HG03521 (cell line): Measurements from ENCODE around the gene MMP25.
"Not testable (repeated sequence)": the region's sequence is repeated elsewhere in the genome, so short reads cannot be mapped to it uniquely, and the experiment has no call there.

ENCODE experiments used
- ATAC-seq: cut with Tn5 transposase; IDR thresholded peaks from one replicate; pipeline ENCODE4 v1.9.1; 2021; ENCODE audit warnings: mild to moderate bottlenecking, moderate library complexity; ENCODE audit not compliant: unreplicated experiment

Gene MMP25

DNA sequence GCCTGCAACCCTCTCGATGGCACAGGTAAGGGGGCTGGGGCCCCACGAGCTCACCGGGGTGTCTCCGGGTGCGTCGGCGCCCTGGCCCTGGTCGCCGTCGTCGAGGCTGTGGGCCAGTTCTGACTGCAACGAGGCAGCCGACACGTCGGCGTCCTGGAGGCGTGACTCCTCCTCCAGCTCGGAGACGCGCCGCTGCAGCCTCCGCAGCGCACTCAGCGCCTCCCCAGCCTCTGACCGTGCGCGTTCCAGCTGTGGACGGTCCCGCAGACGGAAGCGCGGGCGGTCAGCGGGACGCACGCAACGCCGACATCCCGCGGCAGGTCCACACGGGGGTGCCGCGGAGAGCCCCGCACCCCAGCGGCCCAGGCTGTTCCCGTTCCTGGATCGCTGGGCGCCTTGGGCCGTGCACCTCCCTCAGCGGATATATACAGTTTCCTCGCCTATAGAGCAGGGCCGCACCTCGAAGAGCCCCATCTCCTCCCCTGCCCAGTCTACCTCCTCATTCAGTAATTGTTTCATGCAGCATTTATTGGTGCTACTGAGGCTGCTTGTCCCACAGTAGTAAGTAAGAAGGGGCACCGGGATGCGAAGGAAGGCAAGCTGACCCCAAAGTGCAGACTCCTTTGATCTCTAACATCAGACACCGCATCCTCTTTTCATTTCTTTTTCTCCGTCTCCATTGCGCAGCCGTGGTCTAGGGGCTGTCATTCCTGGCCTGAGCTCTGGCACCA, 16.7 kb upstream of the MMP25 start:
- no peak for ATAC-seq

DNA sequence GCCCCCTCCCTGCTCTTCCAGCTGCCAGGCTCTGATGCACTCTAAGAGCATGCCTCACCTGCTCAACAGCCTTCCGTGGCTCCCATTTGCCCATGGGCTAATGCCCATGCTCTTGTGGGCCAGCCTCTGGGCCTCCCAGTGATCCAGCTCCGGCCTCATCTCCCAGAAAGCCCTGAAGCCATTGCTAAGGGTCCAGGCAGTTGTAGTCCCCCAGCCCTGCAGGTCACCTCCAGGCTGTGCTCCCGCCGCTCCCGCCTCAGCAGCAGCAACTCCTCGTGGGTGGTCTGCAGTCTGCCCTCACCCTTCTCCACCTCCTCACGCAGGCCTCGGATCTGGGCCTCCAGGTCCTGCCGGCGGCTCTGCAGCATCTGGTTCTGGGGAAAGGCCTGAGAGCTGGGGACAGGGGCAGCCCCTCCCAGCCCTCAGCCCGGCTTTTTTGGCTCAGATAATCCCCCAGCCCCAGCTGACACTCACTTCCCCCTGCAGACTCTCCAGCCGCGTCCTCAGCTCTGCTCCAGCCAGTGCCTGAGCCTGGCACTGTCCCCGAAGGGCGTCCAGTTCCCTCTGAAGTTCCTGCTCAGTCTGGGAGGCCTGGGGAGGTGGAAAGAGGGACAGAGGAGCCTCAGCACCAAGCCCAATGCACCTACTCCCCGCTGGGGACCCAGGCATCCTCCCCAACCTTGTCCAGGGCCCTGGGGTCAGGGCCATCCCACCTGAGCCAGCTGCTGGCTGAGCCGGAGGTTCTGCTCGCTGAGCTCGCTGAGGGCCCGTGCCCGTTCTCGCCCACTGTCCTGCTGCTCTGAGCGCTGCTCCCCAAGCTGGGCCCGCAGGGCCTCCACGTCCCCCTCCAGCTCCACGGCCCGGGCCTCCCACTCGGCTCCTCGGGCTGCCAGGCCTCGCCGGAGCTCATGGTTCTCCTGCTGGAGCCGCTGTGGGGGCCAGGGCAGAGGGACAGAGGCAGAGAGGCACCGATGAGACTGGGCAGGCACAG, 15.8 kb upstream of the MMP25 start:
- ATAC-seq, result no peak

DNA sequence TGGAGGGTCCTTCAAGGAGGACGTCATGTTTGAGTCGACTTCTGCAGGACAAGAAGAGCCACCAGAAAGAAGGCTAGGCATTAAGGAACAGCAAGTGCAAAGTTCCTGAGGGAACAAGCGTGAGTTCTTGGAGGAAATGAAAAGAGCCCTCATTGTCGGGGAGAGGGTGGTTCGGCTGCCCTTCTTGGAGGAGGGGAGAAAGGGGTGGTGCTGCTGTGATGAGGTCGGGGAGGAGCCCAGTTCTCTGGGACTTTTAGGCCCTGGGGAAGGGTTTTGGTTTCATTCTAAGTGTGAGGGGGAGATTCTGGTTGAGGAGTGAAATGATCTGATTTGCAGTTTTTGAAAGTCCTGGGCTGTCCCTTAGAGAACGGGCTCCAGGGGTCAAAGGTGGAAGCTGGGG, 13.7 kb upstream of the MMP25 start:
- ATAC-seq, result no peak

DNA sequence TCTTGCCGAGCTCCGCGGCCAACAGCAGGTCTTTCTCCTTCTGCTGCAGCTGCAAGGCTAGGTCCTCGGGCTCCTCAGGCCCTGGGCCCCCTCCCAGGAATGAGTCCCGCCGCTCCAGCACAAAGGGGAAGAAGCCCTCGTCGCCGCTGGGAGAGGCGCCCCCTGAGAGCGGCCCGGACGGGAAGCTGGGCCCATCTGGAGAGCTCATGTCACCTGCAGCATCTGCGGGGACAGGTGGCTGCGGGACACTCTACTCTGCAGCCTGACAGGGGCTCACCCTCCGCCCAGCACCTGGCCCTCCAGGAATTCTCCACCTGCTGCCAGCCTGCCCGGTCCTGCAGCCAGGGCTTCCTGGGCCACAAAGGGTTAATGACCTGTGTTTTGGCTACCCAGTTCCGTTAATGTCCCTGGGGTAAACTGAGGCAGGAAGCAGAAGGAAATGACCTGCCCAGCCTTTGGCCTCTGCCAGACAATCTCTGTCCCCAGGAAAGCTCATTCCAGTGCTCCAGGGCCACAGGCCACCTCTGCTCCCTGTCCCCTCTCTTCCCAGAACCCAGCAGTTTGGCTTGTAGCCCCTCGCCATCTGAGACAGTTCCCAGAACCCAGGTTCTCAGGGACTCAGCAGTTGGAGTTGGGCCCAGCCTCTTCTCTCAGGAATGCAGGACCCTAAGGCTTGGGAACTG, 10.9 kb upstream of the MMP25 start:
- no peak for ATAC-seq

DNA sequence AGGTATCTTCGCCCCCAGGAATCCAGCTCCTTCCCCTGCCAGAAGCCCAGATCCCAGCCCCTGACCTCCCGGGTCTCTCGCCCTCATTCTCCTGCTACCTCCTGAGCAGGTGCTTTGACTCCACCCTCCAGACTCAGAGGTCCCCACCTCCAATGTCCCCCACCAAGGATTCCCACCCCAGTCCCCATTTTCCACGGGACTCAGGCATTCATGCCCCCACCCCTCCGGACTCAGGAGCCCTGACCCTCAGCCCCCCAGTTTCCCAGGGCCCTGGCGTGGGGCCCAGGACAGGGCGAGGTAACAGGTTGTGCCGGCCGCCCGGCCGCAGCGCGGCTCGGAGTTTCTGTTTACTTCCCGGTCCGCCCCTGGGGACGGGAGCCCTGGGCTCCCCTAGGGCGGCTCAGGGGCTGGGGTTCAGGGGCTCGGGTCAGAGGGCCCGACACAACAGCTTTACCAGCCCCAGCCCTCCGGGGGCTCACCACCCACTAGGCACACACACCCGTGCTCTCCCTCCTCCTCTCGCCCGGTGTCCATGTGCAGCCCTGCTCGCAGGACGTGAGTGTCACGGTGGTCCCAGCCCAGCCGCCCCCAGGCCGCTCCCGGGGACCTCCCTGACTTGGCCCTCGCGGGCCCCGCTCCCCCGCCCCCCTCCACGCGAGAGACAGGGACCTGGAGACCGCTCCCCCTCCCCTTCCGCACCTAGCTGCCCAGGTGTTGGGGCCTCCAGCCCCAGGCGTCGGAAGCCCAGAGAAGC, 10.2 kb upstream of the MMP25 start:
- ATAC-seq, result no peak

DNA sequence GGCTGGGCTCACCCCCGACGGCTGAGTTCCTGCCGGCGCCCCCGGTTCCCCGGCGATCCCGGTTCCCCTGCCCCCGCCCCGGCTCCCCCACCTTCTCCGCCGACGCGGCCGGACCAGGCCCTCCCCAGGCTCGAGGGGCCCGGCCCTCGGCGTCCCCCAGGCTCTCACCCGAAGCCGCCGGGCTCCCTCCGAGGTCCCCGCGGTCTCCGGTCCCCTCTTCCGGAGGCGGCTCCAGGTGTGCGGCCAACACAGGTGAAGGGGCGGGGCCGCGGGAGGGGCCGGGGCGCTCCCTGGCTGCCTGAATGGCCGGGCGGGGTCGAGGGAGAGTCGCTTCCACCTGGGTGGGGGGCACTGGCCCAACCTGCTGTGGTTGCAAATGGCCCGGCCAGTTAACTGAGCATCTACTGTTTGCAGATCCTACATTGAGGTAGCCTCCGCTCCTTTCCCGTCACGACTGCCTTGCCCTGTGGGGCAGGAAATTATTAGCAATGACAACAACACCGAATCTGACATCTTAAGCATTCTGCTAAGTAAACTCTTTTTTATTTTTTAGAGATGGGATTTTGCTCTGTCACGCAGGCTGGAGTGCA, 9.5 kb upstream of the MMP25 start, which contains the start of gene BICDL2:
TSS of gene BICDL2 (minus strand) at position 219 of the 590 bp plus-strand sequence. CDS start 1,448 bp downstream, outside the sequence.
- ATAC-seq, result no peak

DNA sequence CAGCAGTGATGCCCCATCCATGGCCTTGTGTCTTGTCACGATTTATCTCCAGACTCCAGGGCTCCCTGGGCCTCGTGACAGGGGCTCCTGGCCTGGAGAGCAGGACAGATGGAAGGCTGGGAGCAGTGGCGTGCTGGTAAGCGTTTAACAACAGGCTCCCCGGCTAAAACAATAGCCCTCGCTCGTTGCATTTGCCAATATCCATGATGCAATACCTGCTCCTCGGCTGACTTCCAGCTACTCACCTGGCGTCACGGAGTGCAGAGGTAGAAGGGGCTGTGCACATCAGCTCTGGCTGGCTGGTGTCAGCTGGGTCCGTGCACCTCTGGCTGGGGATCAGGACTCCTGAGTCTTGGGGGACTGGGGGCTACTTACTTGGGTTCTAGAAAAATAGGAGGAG, 8.1 kb upstream of the MMP25 start:
- ATAC-seq, result no peak

DNA sequence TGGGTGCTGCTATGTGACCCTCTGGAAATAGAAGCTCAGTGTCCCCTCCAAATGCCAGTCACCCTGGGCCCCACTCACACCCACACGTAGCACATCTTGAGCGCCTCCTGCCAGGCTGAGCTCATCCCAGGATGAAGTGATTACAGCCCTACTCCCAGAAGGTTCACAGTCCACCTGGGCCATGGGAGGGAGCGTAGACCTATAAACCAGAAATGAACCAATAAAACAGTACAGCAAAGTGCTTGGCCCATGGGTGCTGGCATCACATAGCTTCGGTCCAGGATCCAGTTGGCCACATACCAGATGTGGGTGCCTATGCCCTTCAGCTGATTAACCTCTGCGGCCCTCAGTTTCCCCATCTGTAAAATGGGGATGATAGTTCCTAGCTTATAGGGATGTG, 7.5 kb upstream of the MMP25 start:
- no peak for ATAC-seq

DNA sequence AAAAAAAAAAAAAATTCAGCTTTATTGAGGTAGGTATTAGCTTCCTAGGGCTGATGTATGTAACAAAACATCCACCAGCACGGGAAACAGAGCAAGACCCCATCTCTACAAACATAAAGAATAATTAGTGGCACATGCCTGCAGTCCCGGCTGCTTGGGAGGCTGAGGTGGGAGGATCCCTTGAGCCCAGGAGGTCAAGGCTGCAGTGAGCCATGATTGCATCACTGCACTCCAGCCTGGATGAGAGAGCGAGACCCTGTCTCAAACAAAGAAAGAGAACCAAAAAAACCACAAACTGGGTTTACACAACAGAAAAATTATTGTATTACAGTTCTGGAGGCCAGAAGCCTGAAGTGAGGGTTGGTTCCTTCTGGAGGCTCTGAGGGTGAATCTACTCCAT, 4.0 kb upstream of the MMP25 start:
- no peak for ATAC-seq

DNA sequence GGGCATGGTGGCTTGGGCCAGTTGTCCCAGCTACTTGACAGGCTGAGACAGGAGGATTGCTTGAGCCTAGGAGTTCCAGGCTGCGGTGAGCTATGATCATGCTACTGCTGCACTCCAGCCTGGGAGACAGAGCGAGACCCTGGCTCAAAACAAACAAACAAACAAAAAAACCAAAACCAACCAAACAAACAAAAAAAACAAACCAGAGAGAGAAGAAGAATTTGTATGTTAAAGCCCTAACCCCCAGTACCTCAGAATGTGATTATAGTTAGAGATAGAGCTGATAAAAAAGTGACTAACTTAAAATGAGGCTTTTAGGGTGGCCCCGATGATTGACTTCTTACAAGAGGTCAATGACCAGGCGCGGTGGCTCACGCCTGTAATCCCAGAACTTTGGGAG, 1.7 kb upstream of the MMP25 start:
- ATAC-seq, result no peak

DNA sequence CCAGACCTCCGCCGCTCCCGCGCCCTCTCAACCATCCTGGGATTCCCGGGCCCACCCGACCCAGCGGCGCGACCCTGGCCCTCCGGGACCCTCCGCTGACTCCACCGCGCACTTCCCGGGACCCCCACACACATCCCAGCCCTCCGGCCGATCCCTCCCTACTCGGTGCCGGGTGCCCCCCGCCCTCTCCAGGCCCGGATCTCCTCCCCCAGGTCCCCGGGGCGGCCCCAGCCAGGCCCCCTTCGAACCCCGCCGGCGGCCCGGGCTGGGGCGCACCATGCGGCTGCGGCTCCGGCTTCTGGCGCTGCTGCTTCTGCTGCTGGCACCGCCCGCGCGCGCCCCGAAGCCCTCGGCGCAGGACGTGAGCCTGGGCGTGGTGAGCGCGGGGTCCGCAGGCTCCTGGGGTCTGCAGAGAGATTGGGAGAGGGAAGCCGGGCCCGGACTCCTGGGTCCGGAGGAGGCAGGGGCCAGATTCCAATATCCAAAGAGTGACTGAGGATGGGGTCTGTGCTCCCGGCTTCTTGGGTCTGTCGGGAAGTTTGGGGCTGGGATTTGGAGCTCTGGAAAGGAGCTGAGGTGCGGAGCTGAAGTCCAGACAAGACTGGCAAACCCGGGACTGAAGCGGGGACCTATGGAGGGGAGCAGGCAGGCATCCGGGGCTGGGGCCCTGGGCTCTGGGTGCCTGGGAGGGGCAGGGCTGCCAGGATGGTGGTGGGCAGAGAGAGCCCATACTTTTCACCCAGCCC, 453 bp downstream of the MMP25 start:
- no peak for ATAC-seq

DNA sequence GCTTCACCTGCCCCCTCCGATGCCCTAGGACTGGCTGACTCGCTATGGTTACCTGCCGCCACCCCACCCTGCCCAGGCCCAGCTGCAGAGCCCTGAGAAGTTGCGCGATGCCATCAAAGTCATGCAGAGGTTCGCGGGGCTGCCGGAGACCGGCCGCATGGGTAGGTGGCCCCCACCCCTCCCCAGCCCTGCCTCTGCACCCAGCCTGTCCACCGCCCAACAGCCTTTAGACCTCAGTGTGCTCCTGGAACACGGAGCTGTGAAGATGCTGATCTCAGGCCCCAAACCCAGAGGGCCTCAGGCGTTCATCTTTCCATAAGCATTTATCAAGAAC, 993 bp downstream of the MMP25 start:
- no peak for ATAC-seq

DNA sequence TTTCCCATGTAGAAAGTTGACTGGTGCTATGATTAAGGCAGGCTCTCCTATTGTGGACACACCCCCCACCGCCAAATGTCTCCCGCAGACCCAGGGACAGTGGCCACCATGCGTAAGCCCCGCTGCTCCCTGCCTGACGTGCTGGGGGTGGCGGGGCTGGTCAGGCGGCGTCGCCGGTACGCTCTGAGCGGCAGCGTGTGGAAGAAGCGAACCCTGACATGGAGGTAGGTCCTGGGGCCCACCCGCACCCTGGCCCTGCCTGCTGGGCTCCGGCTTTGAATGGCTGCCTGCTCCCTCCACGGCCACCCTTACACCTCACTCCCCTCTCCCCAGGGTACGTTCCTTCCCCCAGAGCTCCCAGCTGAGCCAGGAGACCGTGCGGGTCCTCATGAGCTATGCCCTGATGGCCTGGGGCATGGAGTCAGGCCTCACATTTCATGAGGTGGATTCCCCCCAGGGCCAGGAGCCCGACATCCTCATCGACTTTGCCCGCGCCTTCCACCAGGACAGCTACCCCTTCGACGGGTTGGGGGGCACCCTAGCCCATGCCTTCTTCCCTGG, 3.6 kb downstream of the MMP25 start:
- no peak for ATAC-seq

DNA sequence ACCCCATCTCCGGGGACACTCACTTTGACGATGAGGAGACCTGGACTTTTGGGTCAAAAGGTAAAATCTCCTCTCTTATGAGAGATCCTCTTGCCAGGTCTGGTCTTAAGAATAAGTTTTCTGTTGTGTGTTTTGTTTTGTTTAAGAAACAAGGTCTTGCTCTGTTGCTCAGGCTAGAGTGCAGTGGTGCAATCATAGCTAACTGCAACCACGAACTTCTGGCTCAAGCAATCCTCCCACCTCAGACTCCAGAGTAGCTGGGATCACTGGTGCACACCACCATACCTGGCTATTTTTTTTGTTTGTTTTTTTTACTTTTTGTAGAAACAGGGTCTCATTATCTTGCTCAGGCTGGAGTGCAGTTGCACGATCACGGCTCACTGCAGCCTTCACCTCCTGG, 4.1 kb downstream of the MMP25 start:
- ATAC-seq, result no peak

DNA sequence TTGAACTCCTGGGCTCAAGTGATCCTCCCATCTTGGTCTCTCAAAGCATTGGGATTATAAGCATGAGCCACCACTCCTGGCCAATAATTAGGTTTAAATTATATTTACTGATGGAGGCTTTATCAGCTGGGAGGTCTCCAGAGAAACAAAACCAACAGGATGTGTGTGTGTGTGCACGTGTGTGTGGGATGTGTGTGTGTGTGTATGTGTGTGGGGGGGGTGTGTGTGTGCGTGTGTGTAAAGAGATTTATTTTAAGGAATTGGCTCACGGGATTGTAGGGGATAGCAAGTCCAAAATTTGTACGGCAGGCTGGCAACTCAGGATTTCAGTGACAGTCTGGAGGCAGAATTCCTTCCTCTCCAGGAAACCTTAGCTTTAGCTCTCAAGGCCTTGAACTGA, 4.6 kb downstream of the MMP25 start:
- ATAC-seq, result no peak

DNA sequence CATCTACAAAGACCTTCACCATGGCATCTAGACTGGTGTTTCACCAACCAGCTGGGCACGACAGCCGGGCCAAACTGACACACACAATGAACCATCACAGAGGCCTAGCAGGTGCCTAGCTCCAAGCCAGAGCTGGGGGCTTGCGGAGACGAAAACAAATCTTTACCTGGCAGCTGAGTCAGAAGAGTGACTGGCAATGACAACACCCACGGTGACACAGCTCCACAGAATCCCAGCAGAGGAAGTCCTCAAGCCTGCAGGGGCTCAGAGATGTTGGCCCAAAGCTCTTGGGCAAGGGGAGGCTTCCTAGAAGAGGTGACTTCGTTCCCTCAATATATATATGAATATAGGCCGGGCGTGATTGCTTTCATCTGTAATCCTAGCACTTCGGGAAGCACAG, 5.1 kb downstream of the MMP25 start:
- ATAC-seq, result no peak

DNA sequence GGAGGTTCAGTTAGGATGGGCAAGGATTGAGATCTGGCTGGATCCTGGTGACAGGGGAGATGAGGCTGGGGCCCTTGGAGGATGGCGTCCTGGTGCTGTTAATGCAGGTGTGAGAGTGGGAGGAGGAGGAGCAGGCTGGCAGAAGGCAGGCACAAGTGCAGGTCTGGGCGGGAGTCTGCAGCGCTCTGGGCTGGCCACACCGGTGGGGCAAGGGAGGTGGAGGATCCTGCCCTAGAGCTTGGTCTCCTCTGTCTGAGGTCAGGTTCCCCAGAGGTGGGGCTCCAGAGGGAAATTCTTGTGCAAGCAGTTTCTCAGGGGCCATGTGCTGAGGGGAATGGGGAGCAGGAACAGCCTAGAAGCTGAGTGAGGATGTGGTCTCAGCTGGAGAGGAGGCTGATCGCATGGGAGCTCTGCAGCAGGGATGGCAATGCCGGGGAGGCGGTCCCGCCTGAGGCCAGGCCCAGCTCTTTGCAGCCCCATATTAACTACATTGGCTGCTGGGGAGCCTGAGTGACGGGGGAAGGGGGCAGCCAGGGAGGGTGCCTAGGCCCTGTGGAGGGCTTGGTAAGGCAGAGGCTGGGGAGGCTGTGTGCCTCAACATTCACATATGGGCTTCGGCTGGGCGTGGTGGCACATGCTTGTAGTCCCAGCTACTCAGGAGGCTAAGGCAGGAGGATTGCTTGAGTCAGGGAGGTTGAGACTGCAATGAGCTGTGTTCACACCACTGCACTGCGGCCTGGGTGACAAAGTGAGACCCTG, 6.4 kb downstream of the MMP25 start:
- not testable (repeated sequence) for ATAC-seq

DNA sequence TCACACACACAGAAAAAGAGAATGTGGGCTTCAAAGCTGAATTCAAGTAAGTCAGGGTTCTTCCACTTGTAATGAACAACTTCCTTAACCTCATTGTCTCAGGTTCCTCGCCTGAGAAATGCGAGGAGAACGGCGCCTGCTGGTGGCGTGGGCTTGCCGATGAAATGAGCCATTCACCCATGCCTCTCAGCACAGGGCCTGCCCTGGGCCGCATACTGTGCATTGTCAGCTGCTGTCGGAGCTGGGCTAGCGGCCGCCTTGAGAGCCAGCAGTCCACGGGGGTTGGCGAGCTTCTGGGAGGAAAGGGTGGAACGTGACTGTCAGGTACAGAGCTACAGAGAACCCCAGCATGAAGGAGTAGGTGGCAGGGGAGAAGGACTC, 7.0 kb downstream of the MMP25 start:
- not testable (repeated sequence) for ATAC-seq
